SU-DHL-6 (cell line): ENCODE measurements around the gene TOR3A.

Source experiments
- H2AFZ ChIP-seq: fragments of 200-600 bp; sonication (generic); 2 replicates; pipeline ENCODE4 v1.6.1; 2014; ENCODE audit warnings: low read depth, mild to moderate bottlenecking, moderate library complexity, mixed read lengths, antibody characterized with exemption, low read length; ENCODE audit not compliant: severe bottlenecking
- H3F3A ChIP-seq: fragments of 200-600 bp; shearing (Covaris generic); 2 replicates; pipeline ENCODE4 v1.6.0; 2016; ENCODE audit warnings: antibody characterized with exemption, mild to moderate bottlenecking; ENCODE audit not compliant: insufficient read depth
- H3K27ac ChIP-seq: fragments of 200-600 bp; sonication (generic); 2 replicates; pipeline ENCODE4 v1.5.1; 2016; ENCODE audit warnings: low read depth, mild to moderate bottlenecking, low read length, moderate library complexity, mixed read lengths
- H3K27me3 ChIP-seq: fragments of 200-600 bp; sonication (generic), shearing (Covaris generic); 2 replicates; pipeline ENCODE4 v1.6.0; 2014; ENCODE audit warnings: mild to moderate bottlenecking, low read length
- H3K36me3 ChIP-seq: fragments of 200-600 bp; sonication (generic); 2 replicates; pipeline ENCODE4 v1.6.1; 2014; ENCODE audit warnings: mild to moderate bottlenecking, low read length, mixed read lengths
- H3K4me2 ChIP-seq: fragments of 300-600, 200-600 bp; shearing (Covaris generic), sonication (generic); 2 replicates; pipeline ENCODE4 v1.6.0; 2014; ENCODE audit warnings: low read length, low read depth, mild to moderate bottlenecking; ENCODE audit not compliant: poor library complexity, severe bottlenecking
- H3K4me3 ChIP-seq: fragments of 200-600 bp; sonication (generic); 2 replicates; pipeline ENCODE4 v1.5.1; 2014; ENCODE audit warnings: antibody characterized with exemption, low read length, mild to moderate bottlenecking, mixed read lengths; ENCODE audit not compliant: insufficient read depth, poor library complexity, severe bottlenecking
- H3K79me2 ChIP-seq: fragments of 200-600 bp; sonication (generic); 2 replicates; pipeline ENCODE4 v1.6.1; 2014; ENCODE audit warnings: mild to moderate bottlenecking, low read length, moderate library complexity; ENCODE audit not compliant: insufficient read depth
- H3K9ac ChIP-seq: fragments of 200-600 bp; sonication (generic); 2 replicates; pipeline ENCODE4 v1.7.0; 2014; ENCODE audit warnings: mild to moderate bottlenecking, low read length
- H3K9me2 ChIP-seq: fragments of 200-600 bp; sonication (generic); replicated peaks from 2 replicates; pipeline ENCODE4 v1.6.1; 2014; ENCODE audit warnings: low read length; ENCODE audit not compliant: insufficient read depth
- H3K9me3 ChIP-seq: fragments of 200-600 bp; sonication (generic); 2 replicates; pipeline ENCODE4 v1.6.1; 2014; ENCODE audit warnings: low read length, mixed read lengths; ENCODE audit not compliant: insufficient read depth
- H4K20me1 ChIP-seq: fragments of 200-600 bp; sonication (generic); 2 replicates; pipeline ENCODE4 v1.6.1; 2014; ENCODE audit warnings: low read depth, mild to moderate bottlenecking, antibody characterized with exemption, low read length, moderate library complexity, mixed read lengths
- EZH2phosphoT487 ChIP-seq: fragments of 200-600 bp; sonication (generic), shearing (Covaris generic); conservative IDR thresholded peaks from 2 replicates; pipeline ENCODE4 v1.6.1; 2018; ENCODE audit warnings: mild to moderate bottlenecking, antibody characterized with exemption, low read length, moderate library complexity, mixed read lengths
- TF ChIP-seq, protein P1 (sequence below): fragments of 200-600 bp; sonication (generic); IDR thresholded peaks from one replicate; pipeline ENCODE4 v1.5.1; 2017; ENCODE audit warnings: antibody characterized with exemption, mild to moderate bottlenecking, low read length, moderate library complexity; ENCODE audit not compliant: insufficient read depth, poor library complexity, severe bottlenecking

The TOR3A gene, protein sequence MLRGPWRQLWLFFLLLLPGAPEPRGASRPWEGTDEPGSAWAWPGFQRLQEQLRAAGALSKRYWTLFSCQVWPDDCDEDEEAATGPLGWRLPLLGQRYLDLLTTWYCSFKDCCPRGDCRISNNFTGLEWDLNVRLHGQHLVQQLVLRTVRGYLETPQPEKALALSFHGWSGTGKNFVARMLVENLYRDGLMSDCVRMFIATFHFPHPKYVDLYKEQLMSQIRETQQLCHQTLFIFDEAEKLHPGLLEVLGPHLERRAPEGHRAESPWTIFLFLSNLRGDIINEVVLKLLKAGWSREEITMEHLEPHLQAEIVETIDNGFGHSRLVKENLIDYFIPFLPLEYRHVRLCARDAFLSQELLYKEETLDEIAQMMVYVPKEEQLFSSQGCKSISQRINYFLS

DNA sequence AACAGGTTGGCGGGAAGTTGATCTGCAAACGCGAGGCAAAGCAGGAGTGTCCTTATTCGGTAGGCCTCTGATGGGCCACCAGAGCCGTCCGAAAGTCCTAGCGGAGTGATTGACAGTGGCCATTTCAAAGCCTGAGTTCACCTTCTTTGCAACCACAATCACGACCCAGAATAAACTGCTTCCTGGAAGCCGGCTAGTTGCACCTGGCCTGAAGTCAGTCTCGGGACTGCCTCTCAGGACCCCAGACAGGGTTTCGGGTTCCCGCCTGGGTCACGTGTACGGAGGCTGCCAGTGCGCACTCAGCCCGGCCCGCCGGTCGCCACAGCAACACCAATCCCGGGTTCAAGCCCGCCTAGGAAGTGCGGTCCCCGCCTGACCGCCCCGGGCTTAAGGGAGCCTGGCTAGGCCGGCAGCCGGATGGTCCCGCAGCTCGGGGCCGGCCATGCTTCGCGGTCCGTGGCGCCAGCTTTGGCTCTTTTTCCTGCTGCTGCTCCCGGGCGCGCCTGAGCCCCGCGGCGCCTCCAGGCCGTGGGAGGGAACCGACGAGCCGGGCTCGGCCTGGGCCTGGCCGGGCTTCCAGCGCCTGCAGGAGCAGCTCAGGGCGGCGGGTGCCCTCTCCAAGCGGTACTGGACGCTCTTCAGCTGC lies at the start of gene TOR3A:
Gene TOR3A (plus strand): TSS at position 384 of the 646 bp plus-strand sequence. CDS start 59 bp downstream, at position 443.
- no peak for TF ChIP-seq EZH2phosphoT487
- TF ChIP-seq, protein P1, sequence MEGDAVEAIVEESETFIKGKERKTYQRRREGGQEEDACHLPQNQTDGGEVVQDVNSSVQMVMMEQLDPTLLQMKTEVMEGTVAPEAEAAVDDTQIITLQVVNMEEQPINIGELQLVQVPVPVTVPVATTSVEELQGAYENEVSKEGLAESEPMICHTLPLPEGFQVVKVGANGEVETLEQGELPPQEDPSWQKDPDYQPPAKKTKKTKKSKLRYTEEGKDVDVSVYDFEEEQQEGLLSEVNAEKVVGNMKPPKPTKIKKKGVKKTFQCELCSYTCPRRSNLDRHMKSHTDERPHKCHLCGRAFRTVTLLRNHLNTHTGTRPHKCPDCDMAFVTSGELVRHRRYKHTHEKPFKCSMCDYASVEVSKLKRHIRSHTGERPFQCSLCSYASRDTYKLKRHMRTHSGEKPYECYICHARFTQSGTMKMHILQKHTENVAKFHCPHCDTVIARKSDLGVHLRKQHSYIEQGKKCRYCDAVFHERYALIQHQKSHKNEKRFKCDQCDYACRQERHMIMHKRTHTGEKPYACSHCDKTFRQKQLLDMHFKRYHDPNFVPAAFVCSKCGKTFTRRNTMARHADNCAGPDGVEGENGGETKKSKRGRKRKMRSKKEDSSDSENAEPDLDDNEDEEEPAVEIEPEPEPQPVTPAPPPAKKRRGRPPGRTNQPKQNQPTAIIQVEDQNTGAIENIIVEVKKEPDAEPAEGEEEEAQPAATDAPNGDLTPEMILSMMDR: no peak

DNA sequence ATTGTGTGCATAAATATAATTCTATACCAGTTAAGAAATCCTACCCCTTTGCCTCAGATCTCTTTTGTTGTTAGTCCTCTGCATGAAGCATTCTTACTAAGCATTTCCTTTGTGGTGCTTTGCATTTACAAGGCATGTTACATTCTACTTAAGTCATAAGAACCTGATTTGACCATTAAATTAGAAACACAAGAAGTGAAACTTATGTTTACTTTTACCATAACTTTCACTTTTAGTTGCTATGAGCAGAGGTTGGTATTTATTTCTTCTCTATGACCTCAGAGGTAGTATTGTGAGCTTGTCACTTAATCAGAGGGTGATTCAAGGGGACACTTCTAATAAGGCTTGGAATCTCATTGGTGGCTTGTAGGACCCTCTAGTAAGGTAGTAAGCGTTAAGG lies 47.1 kb upstream of the TOR3A start:
- Histone ChIP-seq H3F3A (no peaks in the 10 kb centered on the region), H2AFZ (no peak overlapping the region), H3K9me2 (no peaks in the 10 kb centered on the region), H3K27me3 (no peaks in the 10 kb centered on the region), H4K20me1 (no peaks in the 10 kb centered on the region), H3K36me3 (no peaks in the 10 kb centered on the region), H3K9me3 (no peaks in the 10 kb centered on the region), H3K27ac (peak overlapping the region; percentile 53), H3K4me2 (peak overlapping the region; percentile 55), H3K79me2 (peaks cover 23% of the 10 kb centered on the region), H3K9ac (0 out of 2 replicates have a peak overlapping the region, but pooled peaks have one; percentile 9), H3K4me3 (peak overlapping the region; percentile 7)
- no peak for TF ChIP-seq EZH2phosphoT487
- TF ChIP-seq, protein P1: no peak

More for the DNA sequence above, at the start of gene TOR3A:
- Histone ChIP-seq H3F3A (peaks cover 27% of the 10 kb centered on the region), H3K9me2 (no peaks in the 10 kb centered on the region), H3K27me3 (no peaks in the 10 kb centered on the region), H3K9me3 (no peaks in the 10 kb centered on the region), H3K79me2 (peaks cover 29% of the 10 kb centered on the region), H2AFZ (peak within 1 kb of the TSS; percentile 66), H3K4me3 (peak within 1 kb of the TSS; percentile 84), H4K20me1 (no peaks in the 10 kb centered on the region), H3K9ac (peak within 1 kb of the TSS; percentile 92), H3K27ac (peak within 1 kb of the TSS; percentile 93), H3K4me2 (peak within 1 kb of the TSS; percentile 87), H3K36me3 (no peaks in the 10 kb centered on the region)

DNA sequence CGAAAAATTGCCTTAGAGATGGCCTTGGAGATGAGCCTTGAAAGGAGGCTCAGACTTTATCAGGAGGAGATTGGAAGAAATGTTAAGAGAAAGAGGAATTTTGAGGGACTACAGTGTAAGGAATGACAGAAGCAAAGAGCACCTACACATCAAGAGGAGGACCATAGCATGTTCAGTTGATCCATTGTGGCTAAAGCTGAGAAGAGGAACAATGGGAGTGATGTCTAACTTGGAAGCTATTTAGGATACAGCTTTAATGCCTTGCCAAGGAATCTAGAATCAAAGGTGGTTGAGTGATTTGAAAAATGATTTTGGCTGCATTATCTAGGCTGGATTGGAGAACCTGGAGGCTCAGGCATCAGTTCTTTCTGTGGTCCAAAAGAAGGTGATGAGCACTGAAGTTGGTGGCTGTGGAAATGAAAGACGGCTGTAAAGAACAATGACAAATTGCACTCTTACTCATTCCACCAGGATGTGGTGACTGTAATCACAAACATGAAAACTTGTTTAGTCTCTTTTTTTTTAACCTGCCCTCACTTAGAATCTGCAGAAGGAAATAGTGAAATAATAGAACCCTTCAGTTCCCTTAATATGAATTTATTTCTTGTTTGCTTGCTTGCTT lies 44.9 kb upstream of the TOR3A start:
- TF ChIP-seq, protein P1: no peak
- TF ChIP-seq EZH2phosphoT487: no peak
- H4K20me1 ChIP-seq: no peaks in the 10 kb centered on the region
- no peak overlapping the region for H3K9ac ChIP-seq
- no peaks in the 10 kb centered on the region for H3K36me3 ChIP-seq
- no peak overlapping the region for H3K4me2 ChIP-seq
- no peaks in the 10 kb centered on the region for H3F3A ChIP-seq
- no peak overlapping the region for H3K27ac ChIP-seq
- H3K9me2 ChIP-seq: no peaks in the 10 kb centered on the region
- H3K4me3 ChIP-seq: no peak overlapping the region
- H3K27me3 ChIP-seq: no peaks in the 10 kb centered on the region
- H3K79me2 ChIP-seq: peaks cover 23% of the 10 kb centered on the region; the same call in 1 of the 2 replicates
- no peaks in the 10 kb centered on the region for H3K9me3 ChIP-seq
- no peak overlapping the region for H2AFZ ChIP-seq
